Measurements from ENCODE around the gene CNTLN.

- TF ChIP-seq, protein P1, sequence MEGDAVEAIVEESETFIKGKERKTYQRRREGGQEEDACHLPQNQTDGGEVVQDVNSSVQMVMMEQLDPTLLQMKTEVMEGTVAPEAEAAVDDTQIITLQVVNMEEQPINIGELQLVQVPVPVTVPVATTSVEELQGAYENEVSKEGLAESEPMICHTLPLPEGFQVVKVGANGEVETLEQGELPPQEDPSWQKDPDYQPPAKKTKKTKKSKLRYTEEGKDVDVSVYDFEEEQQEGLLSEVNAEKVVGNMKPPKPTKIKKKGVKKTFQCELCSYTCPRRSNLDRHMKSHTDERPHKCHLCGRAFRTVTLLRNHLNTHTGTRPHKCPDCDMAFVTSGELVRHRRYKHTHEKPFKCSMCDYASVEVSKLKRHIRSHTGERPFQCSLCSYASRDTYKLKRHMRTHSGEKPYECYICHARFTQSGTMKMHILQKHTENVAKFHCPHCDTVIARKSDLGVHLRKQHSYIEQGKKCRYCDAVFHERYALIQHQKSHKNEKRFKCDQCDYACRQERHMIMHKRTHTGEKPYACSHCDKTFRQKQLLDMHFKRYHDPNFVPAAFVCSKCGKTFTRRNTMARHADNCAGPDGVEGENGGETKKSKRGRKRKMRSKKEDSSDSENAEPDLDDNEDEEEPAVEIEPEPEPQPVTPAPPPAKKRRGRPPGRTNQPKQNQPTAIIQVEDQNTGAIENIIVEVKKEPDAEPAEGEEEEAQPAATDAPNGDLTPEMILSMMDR (IDR thresholded peaks at IDR 0.05) = no peak
- no peak for TF ChIP-seq EZH2 (IDR thresholded peaks at IDR 0.05; ENCODE audit: borderline replicate concordance, insufficient read depth, low read depth, low read length, poor library complexity, severe bottlenecking)
These were observed 288.3 kb downstream of the CNTLN start for GRCh38 chr9:17422994-17423680.
